T follicular helper cell (primary cell): ENCODE measurements around the gene INAVA.
"Not testable (repeated sequence)": the region's sequence is repeated elsewhere in the genome, so short reads cannot be mapped to it uniquely, and the experiment has no call there.

Experiments
- DNase-seq: peaks from one replicate; pipeline ENCODE4 v3.0.0-alpha.2; 2020; ENCODE audit warnings: low read depth

Gene INAVA

GRCh38 chr1:200963076-200963475, 68.4 kb downstream of the INAVA start:
- no peak for DNase-seq

- DNase-seq, result not testable (repeated sequence)
Observed at GRCh38 chr1:200963888-200964287, 69.2 kb downstream of the INAVA start.
